ENCODE results near the gene MTCL1. TPM values are rescaled to one million over a fixed set of nuclear protein-coding genes. Genes with fewer than 3 reads are reported as not detected.

Gene MTCL1
- total and polyA plus RNA-seq, 9 of the 15 experiments (the other 6 are each of a cell fraction or from before 2014, with no cell fraction given), result 0.21 to 7.4 (median 3.7) TPM

GRCh38 chr18:8661754-8662559, 43.4 kb upstream of the MTCL1 start (continued):
- TF ChIP-seq AFF4 (CRISPR knock-in tag; IDR thresholded peaks at IDR 0.05), result no peak
- TF ChIP-seq TFAP4 (CRISPR knock-in tag; IDR thresholded peaks at IDR 0.05; ENCODE audit: borderline replicate concordance), result peak; percentile 62; the same call in 1 of the 2 replicates
- no peak for TF ChIP-seq ZFP36 (IDR thresholded peaks at IDR 0.05; ENCODE audit: low read depth, low read length, partially characterized antibody)

Measured in K562 (cell line).